Measurements from ENCODE around the gene SREBF1.

GRCh38 chr17:17787568-17787967, 49.2 kb downstream of the SREBF1 start:
- TF ChIP-seq ZBTB33 (IDR thresholded peaks at IDR 0.05; ENCODE audit: borderline replicate concordance, low read depth) (no peak), CTCF (IDR thresholded peaks at IDR 0.05) (no peak), FOSL2 (IDR thresholded peaks at IDR 0.05; ENCODE audit: borderline replicate concordance, low read depth) (no peak), SMC3 (IDR thresholded peaks at IDR 0.05; ENCODE audit: low read depth, low read length) (no peak), NRF1 (IDR thresholded peaks at IDR 0.05; ENCODE audit: low read depth, low read length) (no peak), GATA2 (CRISPR knock-in tag; IDR thresholded peaks at IDR 0.05) (no peak), TCF12 (IDR thresholded peaks at IDR 0.05) (no peak), USF1 (IDR thresholded peaks at IDR 0.05; ENCODE audit: borderline replicate concordance, low read depth) (no peak), EP300 (IDR thresholded peaks at IDR 0.05; ENCODE audit: borderline replicate concordance in 1 of 2, low read depth in 1 of 2, low read length in 1 of 2) (no peak)
